ENCODE data around the gene DUSP8. TPM values are rescaled to one million over a fixed set of nuclear protein-coding genes. Genes with fewer than 3 reads are reported as not detected.
"Not testable (repeated sequence)": the region's sequence is repeated elsewhere in the genome, so short reads cannot be mapped to it uniquely, and the experiment has no call there.

Gene DUSP8
- total RNA-seq, 1 donor from 2014 or later: 0.52 TPM

GRCh38 chr11:1601663-1602062 lies 29.6 kb upstream of the DUSP8 start:
- H3K27me3 ChIP-seq (ENCODE audit: control insufficient read depth in 3 of 3, insufficient read depth in 3 of 3, low read length in 3 of 3): peaks cover 20 to 35% (median 23%) of the 10 kb centered on the region in 3 donors
- H3K36me3 ChIP-seq (ENCODE audit: control insufficient read depth in 3 of 3, insufficient read depth in 3 of 3, low read length in 3 of 3): not testable (repeated sequence)

GRCh38 chr11:1600626-1601025 lies 28.6 kb upstream of the DUSP8 start:
- no peaks in the 10 kb centered on the region for H3K9me3 ChIP-seq (ENCODE audit: control insufficient read depth in 3 of 3, low read length in 3 of 3)
- no peak overlapping the region for H3K27ac ChIP-seq (ENCODE audit: low read depth, low read length)
- H3K4me3 ChIP-seq (ENCODE audit: low read length in 3 of 3): no peak overlapping the region
- H3K27me3 ChIP-seq (ENCODE audit: control insufficient read depth in 3 of 3, insufficient read depth in 3 of 3, low read length in 3 of 3): peaks cover 18 to 32% (median 19%) of the 10 kb centered on the region in 3 donors
- no peak overlapping the region for H3K9ac ChIP-seq (ENCODE audit: low read depth in 1 of 3, low read length in 3 of 3)
- H3K36me3 ChIP-seq (ENCODE audit: control insufficient read depth in 3 of 3, insufficient read depth in 3 of 3, low read length in 3 of 3): no peaks in the 10 kb centered on the region
- H3K4me1 ChIP-seq (ENCODE audit: control insufficient read depth in 3 of 3, insufficient read depth in 3 of 3, low read length in 3 of 3): peaks cover 0 to 5% (median 0%) of the 10 kb centered on the region in 3 donors

More at GRCh38 chr11:1601663-1602062, 29.6 kb upstream of the DUSP8 start:
- H3K4me3 ChIP-seq (ENCODE audit: low read length in 3 of 3); H3K4me1 ChIP-seq (ENCODE audit: control insufficient read depth in 3 of 3, insufficient read depth in 3 of 3, low read length in 3 of 3); H3K9me3 ChIP-seq (ENCODE audit: control insufficient read depth in 3 of 3, low read length in 3 of 3); H3K9ac ChIP-seq (ENCODE audit: low read depth in 1 of 3, low read length in 3 of 3); H3K27ac ChIP-seq (ENCODE audit: low read depth, low read length): not testable (repeated sequence)

GRCh38 chr11:1598816-1599215 lies 26.7 kb upstream of the DUSP8 start:
- Histone ChIP-seq H3K27me3 (ENCODE audit: control insufficient read depth in 3 of 3, insufficient read depth in 3 of 3, low read length in 3 of 3) (peaks cover 8 to 19% (median 10%) of the 10 kb centered on the region in 3 donors), H3K36me3 (ENCODE audit: control insufficient read depth in 3 of 3, insufficient read depth in 3 of 3, low read length in 3 of 3) (no peaks in the 10 kb centered on the region), H3K9me3 (ENCODE audit: control insufficient read depth in 3 of 3, low read length in 3 of 3) (no peaks in the 10 kb centered on the region), H3K4me1 (ENCODE audit: control insufficient read depth in 3 of 3, insufficient read depth in 3 of 3, low read length in 3 of 3) (peaks cover 0 to 5% (median 0%) of the 10 kb centered on the region in 3 donors), H3K4me3 (ENCODE audit: low read length in 3 of 3) (no peak overlapping the region), H3K27ac (ENCODE audit: low read depth, low read length) (no peak overlapping the region), H3K9ac (ENCODE audit: low read depth in 1 of 3, low read length in 3 of 3) (no peak overlapping the region)

- H3K9ac ChIP-seq (ENCODE audit: low read depth in 1 of 3, low read length in 3 of 3); H3K27ac ChIP-seq (ENCODE audit: low read depth, low read length); H3K4me3 ChIP-seq (ENCODE audit: low read length in 3 of 3); H3K36me3 ChIP-seq (ENCODE audit: control insufficient read depth in 3 of 3, insufficient read depth in 3 of 3, low read length in 3 of 3); H3K9me3 ChIP-seq (ENCODE audit: control insufficient read depth in 3 of 3, low read length in 3 of 3); H3K4me1 ChIP-seq (ENCODE audit: control insufficient read depth in 3 of 3, insufficient read depth in 3 of 3, low read length in 3 of 3): not testable (repeated sequence)
- peaks cover 10 to 19% (median 12%) of the 10 kb centered on the region in 3 donors for H3K27me3 ChIP-seq (ENCODE audit: control insufficient read depth in 3 of 3, insufficient read depth in 3 of 3, low read length in 3 of 3)
Observed at GRCh38 chr11:1598406-1598805, 26.3 kb upstream of the DUSP8 start.

- peaks cover 10 to 15% (median 10%) of the 10 kb centered on the region in 3 donors for H3K27me3 ChIP-seq (ENCODE audit: control insufficient read depth in 3 of 3, insufficient read depth in 3 of 3, low read length in 3 of 3)
- no peak within 1 kb of the TSS for H3K27ac ChIP-seq (ENCODE audit: low read depth, low read length)
- no peaks in the 10 kb centered on the region for H3K9me3 ChIP-seq (ENCODE audit: control insufficient read depth in 3 of 3, low read length in 3 of 3)
- H3K4me3 ChIP-seq (ENCODE audit: low read length in 3 of 3): no peak within 1 kb of the TSS
- no peaks in the 10 kb centered on the region for H3K36me3 ChIP-seq (ENCODE audit: control insufficient read depth in 3 of 3, insufficient read depth in 3 of 3, low read length in 3 of 3)
- no peak within 1 kb of the TSS for H3K9ac ChIP-seq (ENCODE audit: low read depth in 1 of 3, low read length in 3 of 3)
- peaks cover 0 to 5% (median 0%) of the 10 kb centered on the region in 3 donors for H3K4me1 ChIP-seq (ENCODE audit: control insufficient read depth in 3 of 3, insufficient read depth in 3 of 3, low read length in 3 of 3)
Observed at GRCh38 chr11:1597994-1598380, 25.9 kb upstream of the DUSP8 start, which contains the start of gene KRTAP5-2. Gene KRTAP5-2, minus strand, starts transcription at chr11:1598294. Its CDS starts 44 bp downstream, at chr11:1598250.

GRCh38 chr11:1597331-1597993 lies 25.4 kb upstream of the DUSP8 start:
- no peak overlapping the region for H3K9ac ChIP-seq (ENCODE audit: low read depth in 1 of 3, low read length in 3 of 3)
- peaks cover 9 to 14% (median 10%) of the 10 kb centered on the region in 3 donors for H3K27me3 ChIP-seq (ENCODE audit: control insufficient read depth in 3 of 3, insufficient read depth in 3 of 3, low read length in 3 of 3)
- H3K27ac ChIP-seq (ENCODE audit: low read depth, low read length): no peak overlapping the region
- H3K9me3 ChIP-seq (ENCODE audit: control insufficient read depth in 3 of 3, low read length in 3 of 3): no peaks in the 10 kb centered on the region
- H3K4me3 ChIP-seq (ENCODE audit: low read length in 3 of 3): no peak overlapping the region
- peaks cover 0 to 5% (median 0%) of the 10 kb centered on the region in 3 donors for H3K4me1 ChIP-seq (ENCODE audit: control insufficient read depth in 3 of 3, insufficient read depth in 3 of 3, low read length in 3 of 3)
- H3K36me3 ChIP-seq (ENCODE audit: control insufficient read depth in 3 of 3, insufficient read depth in 3 of 3, low read length in 3 of 3): no peaks in the 10 kb centered on the region

- not testable (repeated sequence) for H3K9me3 ChIP-seq (ENCODE audit: control insufficient read depth in 3 of 3, low read length in 3 of 3); H3K27ac ChIP-seq (ENCODE audit: low read depth, low read length); H3K4me3 ChIP-seq (ENCODE audit: low read length in 3 of 3); H3K9ac ChIP-seq (ENCODE audit: low read depth in 1 of 3, low read length in 3 of 3); H3K36me3 ChIP-seq (ENCODE audit: control insufficient read depth in 3 of 3, insufficient read depth in 3 of 3, low read length in 3 of 3); H3K4me1 ChIP-seq (ENCODE audit: control insufficient read depth in 3 of 3, insufficient read depth in 3 of 3, low read length in 3 of 3)
- H3K27me3 ChIP-seq (ENCODE audit: control insufficient read depth in 3 of 3, insufficient read depth in 3 of 3, low read length in 3 of 3): peaks cover 4 to 14% (median 10%) of the 10 kb centered on the region in 3 donors
Observed at GRCh38 chr11:1596576-1597121, 24.6 kb upstream of the DUSP8 start.

GRCh38 chr11:1595994-1596575 lies 24.0 kb upstream of the DUSP8 start:
- H3K27me3 ChIP-seq (ENCODE audit: control insufficient read depth in 3 of 3, insufficient read depth in 3 of 3, low read length in 3 of 3): peaks cover 4 to 14% (median 10%) of the 10 kb centered on the region in 3 donors
- H3K27ac ChIP-seq (ENCODE audit: low read depth, low read length); H3K9me3 ChIP-seq (ENCODE audit: control insufficient read depth in 3 of 3, low read length in 3 of 3); H3K9ac ChIP-seq (ENCODE audit: low read depth in 1 of 3, low read length in 3 of 3); H3K4me3 ChIP-seq (ENCODE audit: low read length in 3 of 3); H3K4me1 ChIP-seq (ENCODE audit: control insufficient read depth in 3 of 3, insufficient read depth in 3 of 3, low read length in 3 of 3); H3K36me3 ChIP-seq (ENCODE audit: control insufficient read depth in 3 of 3, insufficient read depth in 3 of 3, low read length in 3 of 3): not testable (repeated sequence)

GRCh38 chr11:1592628-1593027 lies 20.6 kb upstream of the DUSP8 start:
- H3K36me3 ChIP-seq (ENCODE audit: control insufficient read depth in 3 of 3, insufficient read depth in 3 of 3, low read length in 3 of 3): no peaks in the 10 kb centered on the region
- H3K9ac ChIP-seq (ENCODE audit: low read depth in 1 of 3, low read length in 3 of 3): no peak overlapping the region
- H3K4me1 ChIP-seq (ENCODE audit: control insufficient read depth in 3 of 3, insufficient read depth in 3 of 3, low read length in 3 of 3): peaks cover 5 to 16% (median 16%) of the 10 kb centered on the region in 3 donors
- no peak overlapping the region for H3K27ac ChIP-seq (ENCODE audit: low read depth, low read length)
- no peaks in the 10 kb centered on the region for H3K9me3 ChIP-seq (ENCODE audit: control insufficient read depth in 3 of 3, low read length in 3 of 3)
- H3K27me3 ChIP-seq (ENCODE audit: control insufficient read depth in 3 of 3, insufficient read depth in 3 of 3, low read length in 3 of 3): peaks cover 4 to 13% (median 9%) of the 10 kb centered on the region in 3 donors
- no peak overlapping the region for H3K4me3 ChIP-seq (ENCODE audit: low read length in 3 of 3)

- Histone ChIP-seq H3K9me3 (ENCODE audit: control insufficient read depth in 3 of 3, low read length in 3 of 3) (no peaks in the 10 kb centered on the region), H3K27ac (ENCODE audit: low read depth, low read length) (no peak overlapping the region), H3K27me3 (ENCODE audit: control insufficient read depth in 3 of 3, insufficient read depth in 3 of 3, low read length in 3 of 3) (peaks cover 0 to 5% (median 4%) of the 10 kb centered on the region in 3 donors)
Observed at GRCh38 chr11:1589996-1590395, 17.9 kb upstream of the DUSP8 start.

More at GRCh38 chr11:1589996-1590395, 17.9 kb upstream of the DUSP8 start:
- peaks cover 0 to 22% (median 21%) of the 10 kb centered on the region in 3 donors for H3K4me1 ChIP-seq (ENCODE audit: control insufficient read depth in 3 of 3, insufficient read depth in 3 of 3, low read length in 3 of 3)
- no peak overlapping the region for H3K9ac ChIP-seq (ENCODE audit: low read depth in 1 of 3, low read length in 3 of 3)
- H3K36me3 ChIP-seq (ENCODE audit: control insufficient read depth in 3 of 3, insufficient read depth in 3 of 3, low read length in 3 of 3): no peaks in the 10 kb centered on the region
- H3K4me3 ChIP-seq (ENCODE audit: low read length in 3 of 3): no peak overlapping the region
